ENCODE measurements around the gene NDRG3. TPM values are rescaled to one million over a fixed set of nuclear protein-coding genes. Genes with fewer than 3 reads are reported as not detected.

Gene NDRG3
- polyA plus RNA-seq, 1 experiment, result 39.5 TPM

GRCh38 chr20:36732456-36732855 is 13.4 kb downstream of the NDRG3 start:
- no peak for DNase-seq (ENCODE audit: low read depth, low spot score)
- Histone ChIP-seq H3K9me3 (ENCODE audit: control insufficient read depth, insufficient read depth, low read length) (no peaks in the 10 kb centered on the region), H3K27me3 (ENCODE audit: control insufficient read depth, insufficient read depth, low read length) (no peaks in the 10 kb centered on the region), H3K27ac (ENCODE audit: low read depth, low read length) (peak overlapping the region; percentile 11), H3K4me3 (ENCODE audit: low read depth, low read length) (no peak overlapping the region)
- TF ChIP-seq, protein P1, sequence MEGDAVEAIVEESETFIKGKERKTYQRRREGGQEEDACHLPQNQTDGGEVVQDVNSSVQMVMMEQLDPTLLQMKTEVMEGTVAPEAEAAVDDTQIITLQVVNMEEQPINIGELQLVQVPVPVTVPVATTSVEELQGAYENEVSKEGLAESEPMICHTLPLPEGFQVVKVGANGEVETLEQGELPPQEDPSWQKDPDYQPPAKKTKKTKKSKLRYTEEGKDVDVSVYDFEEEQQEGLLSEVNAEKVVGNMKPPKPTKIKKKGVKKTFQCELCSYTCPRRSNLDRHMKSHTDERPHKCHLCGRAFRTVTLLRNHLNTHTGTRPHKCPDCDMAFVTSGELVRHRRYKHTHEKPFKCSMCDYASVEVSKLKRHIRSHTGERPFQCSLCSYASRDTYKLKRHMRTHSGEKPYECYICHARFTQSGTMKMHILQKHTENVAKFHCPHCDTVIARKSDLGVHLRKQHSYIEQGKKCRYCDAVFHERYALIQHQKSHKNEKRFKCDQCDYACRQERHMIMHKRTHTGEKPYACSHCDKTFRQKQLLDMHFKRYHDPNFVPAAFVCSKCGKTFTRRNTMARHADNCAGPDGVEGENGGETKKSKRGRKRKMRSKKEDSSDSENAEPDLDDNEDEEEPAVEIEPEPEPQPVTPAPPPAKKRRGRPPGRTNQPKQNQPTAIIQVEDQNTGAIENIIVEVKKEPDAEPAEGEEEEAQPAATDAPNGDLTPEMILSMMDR (IDR thresholded peaks at IDR 0.05; ENCODE audit: low read depth, low read length), result no peak
- ChIA-PET POLR2A (no interaction called here), CTCF (no interaction called here)

- ChIA-PET POLR2A (interaction anchor here (0.5 kb wide), 1 partner anchor 110 kb away, joined by 8 read pairs; no protein-coding TSS in a partner anchor), CTCF (interaction anchor here (0.6 kb wide), 2 partner anchors 17 to 264 kb away, joined by 3 to 4 read pairs; partner anchors contain the start of gene NDRG3)
- H3K27me3 ChIP-seq (ENCODE audit: control insufficient read depth, insufficient read depth, low read length), result no peaks in the 10 kb centered on the region
- no peak overlapping the region for H3K4me3 ChIP-seq (ENCODE audit: low read depth, low read length)
- TF ChIP-seq, protein P1 (IDR thresholded peaks at IDR 0.05; ENCODE audit: low read depth, low read length), result peak; percentile 29
- no peak for DNase-seq (ENCODE audit: low read depth, low spot score)
- no peak overlapping the region for H3K27ac ChIP-seq (ENCODE audit: low read depth, low read length)
- no peaks in the 10 kb centered on the region for H3K9me3 ChIP-seq (ENCODE audit: control insufficient read depth, insufficient read depth, low read length)
Observed at GRCh38 chr20:36728986-36729385, 16.9 kb downstream of the NDRG3 start.

DNA sequence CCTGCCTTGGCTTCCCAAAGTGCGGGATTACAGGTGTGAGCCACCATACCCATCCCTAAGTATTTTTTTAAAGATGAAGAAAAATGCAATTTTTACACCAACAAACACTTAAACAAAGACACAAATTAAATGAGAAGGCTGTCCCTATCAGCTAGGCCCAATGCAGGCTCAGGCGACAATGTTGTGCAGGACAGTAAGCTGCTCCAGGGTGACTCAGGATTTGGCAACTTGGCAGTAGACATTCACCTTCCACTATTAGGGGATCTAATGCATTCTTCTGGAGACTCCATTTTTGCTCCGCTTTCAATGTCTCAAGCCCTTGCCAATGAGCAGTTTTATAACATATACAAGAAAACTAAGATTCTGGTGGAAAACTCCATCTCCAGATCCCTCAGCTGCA is 19.7 kb downstream of the NDRG3 start:
- no peak for DNase-seq (ENCODE audit: low read depth, low spot score)
- POLR2A ChIA-PET, result no interaction called here
- TF ChIP-seq, protein P1 (IDR thresholded peaks at IDR 0.05; ENCODE audit: low read depth, low read length), result no peak
- no peak overlapping the region for H3K27ac ChIP-seq (ENCODE audit: low read depth, low read length)
- no peaks in the 10 kb centered on the region for H3K27me3 ChIP-seq (ENCODE audit: control insufficient read depth, insufficient read depth, low read length)
- no peak overlapping the region for H3K4me3 ChIP-seq (ENCODE audit: low read depth, low read length)
- H3K9me3 ChIP-seq (ENCODE audit: control insufficient read depth, insufficient read depth, low read length), result no peaks in the 10 kb centered on the region
- CTCF ChIA-PET, result no interaction called here

- DNase-seq (ENCODE audit: low read depth, low spot score), result no peak
- CTCF ChIA-PET, result no interaction called here
- no peaks in the 10 kb centered on the region for H3K9me3 ChIP-seq (ENCODE audit: control insufficient read depth, insufficient read depth, low read length)
- no peaks in the 10 kb centered on the region for H3K27me3 ChIP-seq (ENCODE audit: control insufficient read depth, insufficient read depth, low read length)
- H3K27ac ChIP-seq (ENCODE audit: low read depth, low read length), result no peak overlapping the region
- POLR2A ChIA-PET, result no interaction called here
- no peak overlapping the region for H3K4me3 ChIP-seq (ENCODE audit: low read depth, low read length)
- TF ChIP-seq, protein P1 (IDR thresholded peaks at IDR 0.05; ENCODE audit: low read depth, low read length), result no peak
Observed at GRCh38 chr20:36720510-36720909, 25.4 kb downstream of the NDRG3 start.

DNA sequence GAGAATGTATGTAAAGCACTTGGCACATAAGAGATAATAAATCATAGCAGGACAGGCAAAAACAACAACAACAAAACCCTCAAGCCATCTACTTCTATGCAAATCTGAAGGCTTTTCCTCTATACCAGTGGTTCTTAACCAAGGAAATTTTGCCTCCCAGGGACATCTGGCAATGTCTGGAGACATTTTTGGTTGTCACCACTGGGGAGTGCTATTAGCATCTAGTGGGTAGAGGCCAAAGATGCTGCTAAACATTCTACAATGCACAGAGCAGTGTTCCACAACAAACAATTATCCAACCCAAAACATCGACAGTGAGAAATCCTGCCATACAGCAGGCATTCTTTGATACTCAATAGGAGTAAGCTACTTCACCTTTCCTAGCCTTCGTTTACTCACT is 28.2 kb downstream of the NDRG3 start:
- no peak overlapping the region for H3K4me3 ChIP-seq (ENCODE audit: low read depth, low read length)
- H3K27me3 ChIP-seq (ENCODE audit: control insufficient read depth, insufficient read depth, low read length), result no peaks in the 10 kb centered on the region
- no peaks in the 10 kb centered on the region for H3K9me3 ChIP-seq (ENCODE audit: control insufficient read depth, insufficient read depth, low read length)
- no peak overlapping the region for H3K27ac ChIP-seq (ENCODE audit: low read depth, low read length)
- ChIA-PET CTCF (interaction anchor here (0.6 kb wide), 1 partner anchor 20 kb away, joined by 3 read pairs; no protein-coding TSS in a partner anchor), POLR2A (no interaction called here)
- TF ChIP-seq, protein P1 (IDR thresholded peaks at IDR 0.05; ENCODE audit: low read depth, low read length), result 0 out of 2 replicates have a peak, but pooled peaks have one; percentile 9
- DNase-seq (ENCODE audit: low read depth, low spot score), result no peak
